Body of pancreas (tissue), 4 donors: ENCODE data around the gene AQP6.

Source experiments
- CTCF ChIP-seq, 7 experiments: fragments of 450-650 bp in 4 of 7; fragments of 200-600 bp in 3 of 7; sonication (generic) in 3 of 7; IDR thresholded peaks; one replicate each; pipeline ENCODE4 v1.5.1; 2016 to 2019; ENCODE audit warnings: antibody characterized with exemption in 7 of 7
- POLR2A ChIP-seq, 3 donors: fragments of 450-650 bp; IDR thresholded peaks; one replicate each; pipeline ENCODE4 v1.6.1; 2016; ENCODE audit warnings: antibody characterized with exemption in 3 of 3, mild to moderate bottlenecking in 2 of 3

GRCh38 chr12:49959685-49960473, 12.9 kb upstream of the AQP6 start:
- no peak for TF ChIP-seq CTCF (IDR thresholded peaks at IDR 0.05)
- TF ChIP-seq POLR2A (IDR thresholded peaks at IDR 0.05), result no peak
